ENCODE measurements around the gene P2RX4. TPM values are rescaled to one million over a fixed set of nuclear protein-coding genes. Genes with fewer than 3 reads are reported as not detected.

Gene P2RX4
- total and polyA plus RNA-seq, 12 donors: 13.3 to 114 (median 34.4) TPM

Other genes starting within 250 kb of the P2RX4 start
- under 1 TPM in 1 of 9 donors, not detected in 8; 0.08 TPM for gene HNF1A, start 231.6 kb upstream of the P2RX4 start, total RNA-seq
- gene HNF1A, start 231.6 kb upstream of the P2RX4 start, polyA plus RNA-seq: under 1 TPM in 1 of 3 donors, not detected in 2; 0.03 TPM
- gene C12orf43, start 193.6 kb upstream of the P2RX4 start, total RNA-seq: 10 to 100 TPM in 8 of 9 donors, 1 to 10 TPM in 1; 8.9 to 20.0 (median 14.0) TPM
- 10 to 100 TPM; 10.9 to 14.6 (median 13.0) TPM for gene C12orf43, start 193.6 kb upstream of the P2RX4 start, polyA plus RNA-seq
- gene OASL, start 170.9 kb upstream of the P2RX4 start, total RNA-seq: 1 to 10 TPM in 1 of 9 donors, under 1 TPM in 7, not detected in 1; 0.06 to 1.1 (median 0.40) TPM
- gene OASL, start 170.9 kb upstream of the P2RX4 start, polyA plus RNA-seq: 1 to 10 TPM in 2 of 3 donors, under 1 TPM in 1; 0.99 to 1.9 (median 1.3) TPM
- gene P2RX7, start 77.3 kb upstream of the P2RX4 start, total RNA-seq: 10 to 100 TPM in 2 of 9 donors, 1 to 10 TPM in 7; 1.2 to 13.5 (median 7.2) TPM
- 10 to 100 TPM in 1 of 3 donors, 1 to 10 TPM in 2; 2.0 to 10.5 (median 2.4) TPM for gene P2RX7, start 77.3 kb upstream of the P2RX4 start, polyA plus RNA-seq
- 10 to 100 TPM in 8 of 9 donors, 1 to 10 TPM in 1; 7.5 to 42.9 (median 30.4) TPM for gene CAMKK2, start 86.6 kb downstream of the P2RX4 start, total RNA-seq
- 10 to 100 TPM; 12.8 to 20.5 (median 13.6) TPM for gene CAMKK2, start 86.6 kb downstream of the P2RX4 start, polyA plus RNA-seq
- 100 to 1,000 TPM in 3 of 9 donors, 10 to 100 TPM in 6; 81.3 to 137 (median 90.7) TPM for gene ANAPC5, start 142.3 kb downstream of the P2RX4 start, total RNA-seq
- 100 to 1,000 TPM; 164 to 204 (median 181) TPM for gene ANAPC5, start 142.3 kb downstream of the P2RX4 start, polyA plus RNA-seq
- gene RNF34, start 190.0 kb downstream of the P2RX4 start, total RNA-seq: 10 to 100 TPM; 16.8 to 48.4 (median 26.8) TPM
- gene RNF34, start 190.0 kb downstream of the P2RX4 start, polyA plus RNA-seq: 10 to 100 TPM; 13.3 to 29.5 (median 15.7) TPM

Measured in adrenal gland (tissue), 12 donors.